ENCODE data around the gene CNTN1.

- TF ChIP-seq CTCF (IDR thresholded peaks at IDR 0.05) (no peak), POLR2A (IDR thresholded peaks at IDR 0.05) (no peak)
Observed at GRCh38 chr12:41055875-41056577, 363.8 kb downstream of the CNTN1 start.
